GM23338 (cell line): ENCODE results near the gene AOAH. TPM values are rescaled to one million over a fixed set of nuclear protein-coding genes. Genes with fewer than 3 reads are reported as not detected.

Source experiments
- ATAC-seq: fragments of 200-7000 bp; cut with Tn5 transposase; 3 replicates; pipeline ENCODE4 v1.9.1; 2020
- DNase-seq: peaks from one replicate; pipeline ENCODE4 v3.0.0-alpha.2; 2015; ENCODE audit warnings: low spot score
- H2AFZ ChIP-seq: fragments of 200-600 bp; sonication (generic); 2 replicates; pipeline ENCODE4 v1.8.0; 2016; ENCODE audit warnings: antibody characterized with exemption, mild to moderate bottlenecking, moderate library complexity
- H3F3A ChIP-seq: fragments of 200-600 bp; sonication (generic); replicated peaks from 2 replicates; pipeline ENCODE4 v1.8.0; 2017; ENCODE audit warnings: antibody characterized with exemption, mixed run types, low read depth
- H3K27ac ChIP-seq: fragments of 200-600 bp; sonication (generic); 2 replicates; pipeline ENCODE4 v1.6.1; 2016; ENCODE audit warnings: low read depth
- H3K27me3 ChIP-seq: fragments of 200-600 bp; sonication (generic); 2 replicates; pipeline ENCODE4 v1.8.0; 2016; ENCODE audit warnings: mild to moderate bottlenecking, mixed run types, moderate library complexity; ENCODE audit not compliant: insufficient read depth
- H3K36me3 ChIP-seq: fragments of 200-600 bp; sonication (generic); 2 replicates; pipeline ENCODE4 v1.8.0; 2016; ENCODE audit warnings: mild to moderate bottlenecking; ENCODE audit not compliant: insufficient read depth
- H3K4me1 ChIP-seq: fragments of 200-600 bp; sonication (generic); 2 replicates; pipeline ENCODE4 v1.8.0; 2016; ENCODE audit warnings: mild to moderate bottlenecking, moderate library complexity; ENCODE audit not compliant: insufficient read depth
- H3K4me2 ChIP-seq: fragments of 200-600 bp; sonication (generic); 2 replicates; pipeline ENCODE4 v1.7.1; 2017; ENCODE audit warnings: mixed run types
- H3K4me3 ChIP-seq: fragments of 200-600 bp; sonication (generic); 2 replicates; pipeline ENCODE4 v1.6.1; 2016; ENCODE audit warnings: mixed run types
- H3K79me2 ChIP-seq: fragments of 200-600 bp; sonication (generic); replicated peaks from 2 replicates; pipeline ENCODE4 v1.8.0; 2017; ENCODE audit warnings: mild to moderate bottlenecking; ENCODE audit not compliant: insufficient read depth
- H3K9me2 ChIP-seq: fragments of 200-600 bp; sonication (generic); 2 replicates; pipeline ENCODE4 v1.8.0; 2017; ENCODE audit not compliant: insufficient read depth
- H4K20me1 ChIP-seq: fragments of 200-600 bp; sonication (generic); replicated peaks from 2 replicates; pipeline ENCODE4 v1.8.0; 2017; ENCODE audit warnings: mild to moderate bottlenecking; ENCODE audit not compliant: insufficient read depth
- H3K27ac Mint-ChIP-seq: 2 replicates; pipeline ENCODE4 v1.8.0; 2020; ENCODE audit warnings: inconsistent platforms, mild to moderate bottlenecking, moderate library complexity, mixed read lengths
- H3K27me3 Mint-ChIP-seq: 3 replicates; pipeline ENCODE4 v1.8.0; 2022; ENCODE audit warnings: low read depth, mild to moderate bottlenecking, moderate library complexity, mixed read lengths, inconsistent platforms; ENCODE audit not compliant: insufficient read depth, poor library complexity
- H3K36me3 Mint-ChIP-seq: 3 replicates; pipeline ENCODE4 v1.8.0; 2021; ENCODE audit warnings: low read depth, mild to moderate bottlenecking, inconsistent platforms, moderate library complexity, mixed read lengths
- H3K4me1 Mint-ChIP-seq: 3 replicates; pipeline ENCODE4 v1.8.0; 2020; ENCODE audit warnings: mild to moderate bottlenecking, inconsistent platforms, mixed read lengths
- H3K4me3 Mint-ChIP-seq: 3 replicates; pipeline ENCODE4 v1.8.0; 2021; ENCODE audit warnings: moderate library complexity, mild to moderate bottlenecking, inconsistent platforms, mixed read lengths
- H3K9me3 Mint-ChIP-seq: 3 replicates; pipeline ENCODE4 v1.8.0; 2020; ENCODE audit warnings: moderate library complexity, mild to moderate bottlenecking, inconsistent platforms, mixed read lengths
- ETS1 ChIP-seq: IDR thresholded peaks from 2 replicates; pipeline ENCODE4 v1.6.1; 2016; ENCODE audit warnings: antibody characterized with exemption
- EZH2phosphoT487 ChIP-seq: fragments of 200-600 bp; sonication (generic); IDR thresholded peaks from one replicate; pipeline ENCODE4 v1.8.1; 2018; ENCODE audit warnings: antibody characterized with exemption; ENCODE audit not compliant: unreplicated experiment
- JUNB ChIP-seq: IDR thresholded peaks from one replicate; pipeline ENCODE4 v1.6.1; 2016; ENCODE audit warnings: antibody characterized with exemption; ENCODE audit not compliant: unreplicated experiment
- NANOG ChIP-seq: IDR thresholded peaks from 2 replicates; pipeline ENCODE4 v1.6.1; 2016; ENCODE audit warnings: antibody characterized with exemption, borderline replicate concordance
- STAT1 ChIP-seq: IDR thresholded peaks from one replicate; pipeline ENCODE4 v1.6.1; 2016; ENCODE audit warnings: antibody characterized with exemption; ENCODE audit not compliant: unreplicated experiment
- ZNF114 ChIP-seq: fragments of 250-450 bp; sonication (Bioruptor Pico); IDR thresholded peaks from 2 replicates; pipeline ENCODE4 v1.5.0; 2020; ENCODE audit warnings: mild to moderate bottlenecking, moderate library complexity
- ZNF462 ChIP-seq: fragments of 250-450 bp; sonication (Bioruptor Pico); IDR thresholded peaks from 2 replicates; pipeline ENCODE4 v1.5.0; 2020; ENCODE audit warnings: mild to moderate bottlenecking, moderate library complexity
- polyA plus RNA-seq: library from polyadenylated mRNA; unstranded; fragments of >200 nt; fragmentation: Nextera tagmentation; extraction: Ambion mirVana; gene quantifications from 2 replicates; pipeline ENCODE4 v1.2.1, GENCODE V29; 2016
- total RNA-seq: library from RNA; depleted of rRNA; stranded (reverse); fragments of >200 nt; shearing (Covaris generic); gene quantifications from 2 replicates; pipeline ENCODE4 v1.2.3, GENCODE V29; 2014

Gene AOAH
- total and polyA plus RNA-seq, 2 experiments from 2014 or later = not detected

- TF ChIP-seq ZNF462 (CRISPR knock-in tag) = no peak
- TF ChIP-seq ETS1 = no peak
- TF ChIP-seq JUNB = no peak
- no peak for TF ChIP-seq EZH2phosphoT487
Observed at GRCh38 chr7:36736090-36736898, 12.0 kb upstream of the AOAH start (continued).

GRCh38 chr7:36735172-36735571, 10.9 kb upstream of the AOAH start:
- no peaks in the 10 kb centered on the region for H3K79me2 ChIP-seq
- no peak for ATAC-seq
- TF ChIP-seq NANOG (no peak), EZH2phosphoT487 (no peak), ZNF462 (CRISPR knock-in tag) (no peak), ZNF114 (CRISPR knock-in tag) (no peak), STAT1 (no peak)

More at GRCh38 chr7:36735172-36735571, 10.9 kb upstream of the AOAH start:
- no peaks in the 10 kb centered on the region for H3K9me3 Mint-ChIP-seq
- no peak for DNase-seq
- Histone ChIP-seq H3K9me2 (peaks cover 6% of the 10 kb centered on the region; the same call in 1 of the 2 replicates), H3K27me3 (no peaks in the 10 kb centered on the region), H4K20me1 (no peaks in the 10 kb centered on the region), H3K4me2 (no peak overlapping the region), H3K4me1 (peaks cover 14% of the 10 kb centered on the region), H3K27ac (no peak overlapping the region), H2AFZ (no peak overlapping the region), H3K36me3 (no peaks in the 10 kb centered on the region), H3F3A (no peaks in the 10 kb centered on the region), H3K4me3 (no peak overlapping the region)
- peaks cover 4% of the 10 kb centered on the region for H3K27me3 Mint-ChIP-seq
- peaks cover 17% of the 10 kb centered on the region for H3K4me1 Mint-ChIP-seq
- H3K27ac Mint-ChIP-seq = no peak overlapping the region
- H3K36me3 Mint-ChIP-seq = no peaks in the 10 kb centered on the region
- no peak overlapping the region for H3K4me3 Mint-ChIP-seq
